GM18861 (cell line): ENCODE measurements around the gene UBASH3A.
"Not testable (repeated sequence)": the region's sequence is repeated elsewhere in the genome, so short reads cannot be mapped to it uniquely, and the experiment has no call there.

Experiments used
- ATAC-seq: cut with Tn5 transposase; IDR thresholded peaks from one replicate; pipeline ENCODE4 v1.9.1; 2021; ENCODE audit not compliant: unreplicated experiment

UBASH3A gene

GRCh38 chr21:42465008-42465802 is 61.5 kb downstream of the UBASH3A start:
- peak; percentile 30 for ATAC-seq

GRCh38 chr21:42465803-42466127 is 62.1 kb downstream of the UBASH3A start:
- peak; percentile 8 for ATAC-seq

DNA sequence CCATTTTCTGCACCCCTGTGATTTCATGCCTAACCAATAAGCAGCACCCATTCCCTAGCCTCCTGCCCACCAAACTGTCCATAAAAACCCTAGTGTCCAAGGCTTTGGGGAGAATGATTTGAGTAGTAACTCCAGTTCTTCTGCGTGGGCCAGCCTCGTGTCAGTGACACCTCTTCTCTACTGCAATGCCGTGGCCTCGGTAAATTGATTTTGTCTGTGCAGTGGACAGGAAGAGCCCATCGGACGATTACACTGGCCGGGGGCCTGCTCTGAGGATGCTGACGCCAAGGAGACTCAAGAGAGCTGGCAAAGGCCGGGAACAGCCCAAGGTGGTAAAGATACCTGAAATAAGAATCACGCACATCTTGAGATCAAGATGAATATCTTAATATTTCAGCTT is 63.0 kb downstream of the UBASH3A start:
- ATAC-seq, result no peak

- ATAC-seq, result no peak
These were observed 63.7 kb downstream of the UBASH3A start for GRCh38 chr21:42467140-42467983.

- no peak for ATAC-seq
These were observed 64.9 kb downstream of the UBASH3A start for GRCh38 chr21:42468491-42469131.

GRCh38 chr21:42469272-42469671 is 65.6 kb downstream of the UBASH3A start:
- no peak for ATAC-seq

DNA sequence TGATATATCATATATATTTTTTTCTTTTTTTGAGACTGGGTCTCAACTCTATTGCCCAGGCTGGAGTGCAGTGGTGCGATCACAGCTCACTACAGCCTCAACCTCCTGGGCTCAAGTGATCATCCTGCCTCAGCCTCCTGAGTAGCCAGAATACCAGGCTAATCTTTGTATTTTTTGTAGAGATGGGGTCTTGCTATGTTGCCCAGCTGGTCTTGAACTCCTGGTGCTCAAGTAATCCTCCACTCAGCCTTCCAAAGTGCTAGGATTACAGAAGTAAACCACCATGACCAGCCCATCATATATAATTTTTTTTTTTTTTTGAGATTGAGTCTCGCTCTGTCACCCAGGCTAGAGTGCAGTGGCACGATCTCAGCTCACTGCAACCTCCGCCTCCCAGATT is 66.0 kb downstream of the UBASH3A start:
- not testable (repeated sequence) for ATAC-seq

GRCh38 chr21:42471206-42471605 is 67.5 kb downstream of the UBASH3A start:
- no peak for ATAC-seq

- no peak for ATAC-seq
These were observed 68.1 kb downstream of the UBASH3A start for GRCh38 chr21:42471716-42472330.

DNA sequence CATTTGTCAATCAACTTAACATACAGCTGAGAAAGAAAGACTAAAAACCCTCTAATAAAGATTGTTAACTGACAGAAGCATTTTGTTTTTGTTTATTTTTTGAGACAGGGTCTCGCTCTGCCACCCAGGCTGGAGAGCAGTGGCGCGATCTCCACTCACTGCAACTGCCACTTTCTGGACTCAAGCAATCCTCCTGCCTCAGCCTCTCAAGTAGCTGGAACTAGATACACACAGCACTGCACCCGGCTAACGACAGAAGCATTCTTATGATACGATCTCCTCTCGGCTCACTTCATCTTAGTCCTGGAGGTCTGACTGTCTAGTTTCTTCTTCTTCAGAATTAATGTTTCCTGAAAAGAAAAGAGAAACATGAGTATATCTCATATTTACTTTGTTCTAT is 68.8 kb downstream of the UBASH3A start:
- ATAC-seq, result no peak

GRCh38 chr21:42473498-42474042 is 69.9 kb downstream of the UBASH3A start:
- ATAC-seq, result no peak

DNA sequence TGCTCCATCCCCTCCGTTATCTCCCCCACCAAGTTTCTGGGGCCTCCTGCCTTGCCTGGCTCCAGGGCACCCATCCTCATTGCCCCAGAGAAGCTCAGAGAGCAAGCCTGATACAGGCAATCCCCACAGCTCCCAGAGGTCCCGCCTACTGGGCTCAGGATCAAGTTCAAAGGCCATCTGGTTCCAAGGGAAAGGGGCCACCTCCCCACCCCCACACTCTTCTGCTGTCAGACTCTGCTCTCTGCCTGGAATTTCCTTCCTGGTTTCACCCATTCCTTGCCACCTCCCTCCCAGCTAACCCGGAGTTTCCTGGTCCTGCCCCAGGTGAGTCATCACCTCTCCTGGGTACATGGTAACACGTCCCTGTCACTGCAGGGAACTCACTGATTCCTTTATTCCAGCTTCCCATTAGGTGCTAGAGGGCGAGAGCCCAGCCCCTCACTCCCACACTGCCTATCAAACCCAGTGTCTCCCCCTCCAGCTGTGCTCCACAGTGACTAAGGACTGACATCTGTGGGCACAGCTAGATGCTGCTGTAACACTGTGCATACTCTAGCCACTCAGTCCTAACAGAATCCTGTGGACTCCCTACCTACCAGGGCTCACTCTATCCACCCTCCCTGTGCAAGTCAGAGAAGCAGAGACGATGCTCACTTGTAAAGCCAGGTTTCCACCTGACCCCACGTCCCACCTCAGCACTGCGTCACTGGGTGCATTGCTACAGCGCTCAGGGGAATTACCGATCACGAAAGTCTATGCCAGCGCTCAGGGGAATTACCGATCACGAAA is 70.5 kb downstream of the UBASH3A start:
- ATAC-seq, result peak; percentile 61

DNA sequence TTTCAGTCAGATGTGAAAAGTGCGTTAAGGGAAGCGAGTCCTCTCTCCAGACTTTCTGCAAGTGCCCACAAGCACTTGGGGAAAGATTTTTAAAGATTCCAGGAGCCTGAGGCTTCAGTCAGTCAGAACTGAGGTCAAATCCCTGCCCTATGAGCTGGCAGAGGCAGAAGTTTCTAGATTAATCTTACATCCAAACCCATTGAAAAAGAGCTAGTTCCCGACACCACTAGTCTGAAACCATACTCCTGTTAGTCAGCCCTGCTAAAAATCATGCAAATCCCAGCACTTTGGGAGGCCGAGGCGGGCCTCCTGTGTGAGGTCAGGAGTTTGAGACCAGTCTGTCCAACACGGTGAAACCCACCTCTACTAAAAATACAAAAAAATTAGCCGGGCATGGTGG is 71.3 kb downstream of the UBASH3A start:
- no peak for ATAC-seq

DNA sequence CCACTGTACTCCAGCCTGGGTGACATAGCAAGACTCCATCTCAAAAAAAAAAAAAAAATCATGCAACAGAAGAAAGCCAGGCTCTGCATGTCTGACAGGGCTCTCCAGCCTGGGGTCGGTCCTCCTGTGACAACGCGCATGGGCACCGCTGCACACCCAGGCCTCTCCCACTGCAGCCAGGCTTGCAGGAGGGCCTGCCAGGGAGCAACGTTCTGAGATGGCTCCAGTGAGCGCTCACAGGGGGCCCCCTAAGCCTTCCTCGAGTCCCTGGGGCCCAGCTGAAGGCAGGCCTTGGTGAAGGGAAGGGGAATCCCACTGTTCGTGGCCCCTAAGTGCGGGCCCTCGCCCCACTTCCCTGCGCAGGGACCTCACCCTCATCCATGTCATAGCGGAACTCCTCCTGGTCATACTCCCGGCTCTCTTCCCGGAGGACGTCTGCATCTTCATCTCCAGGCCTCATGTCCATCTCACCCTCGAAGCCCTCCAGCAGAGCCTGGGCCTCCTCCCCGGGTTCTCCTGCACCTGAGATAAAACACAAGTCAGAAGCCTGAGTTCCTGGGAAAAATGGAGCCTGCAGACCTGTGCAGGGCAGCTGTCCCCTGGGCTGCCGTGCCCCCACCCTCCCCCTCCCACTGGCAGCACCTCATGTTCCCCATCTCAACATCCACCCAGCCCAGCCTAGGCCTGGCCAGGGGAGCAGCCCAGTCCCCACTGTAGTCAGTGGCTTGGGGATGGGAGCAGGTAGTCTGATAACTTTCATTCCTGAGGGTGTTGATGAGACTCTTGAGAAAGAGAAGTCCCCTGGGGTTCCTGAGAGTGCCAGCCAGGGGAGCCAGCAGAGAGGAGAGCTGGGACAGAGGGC is 72.1 kb downstream of the UBASH3A start:
- no peak for ATAC-seq

DNA sequence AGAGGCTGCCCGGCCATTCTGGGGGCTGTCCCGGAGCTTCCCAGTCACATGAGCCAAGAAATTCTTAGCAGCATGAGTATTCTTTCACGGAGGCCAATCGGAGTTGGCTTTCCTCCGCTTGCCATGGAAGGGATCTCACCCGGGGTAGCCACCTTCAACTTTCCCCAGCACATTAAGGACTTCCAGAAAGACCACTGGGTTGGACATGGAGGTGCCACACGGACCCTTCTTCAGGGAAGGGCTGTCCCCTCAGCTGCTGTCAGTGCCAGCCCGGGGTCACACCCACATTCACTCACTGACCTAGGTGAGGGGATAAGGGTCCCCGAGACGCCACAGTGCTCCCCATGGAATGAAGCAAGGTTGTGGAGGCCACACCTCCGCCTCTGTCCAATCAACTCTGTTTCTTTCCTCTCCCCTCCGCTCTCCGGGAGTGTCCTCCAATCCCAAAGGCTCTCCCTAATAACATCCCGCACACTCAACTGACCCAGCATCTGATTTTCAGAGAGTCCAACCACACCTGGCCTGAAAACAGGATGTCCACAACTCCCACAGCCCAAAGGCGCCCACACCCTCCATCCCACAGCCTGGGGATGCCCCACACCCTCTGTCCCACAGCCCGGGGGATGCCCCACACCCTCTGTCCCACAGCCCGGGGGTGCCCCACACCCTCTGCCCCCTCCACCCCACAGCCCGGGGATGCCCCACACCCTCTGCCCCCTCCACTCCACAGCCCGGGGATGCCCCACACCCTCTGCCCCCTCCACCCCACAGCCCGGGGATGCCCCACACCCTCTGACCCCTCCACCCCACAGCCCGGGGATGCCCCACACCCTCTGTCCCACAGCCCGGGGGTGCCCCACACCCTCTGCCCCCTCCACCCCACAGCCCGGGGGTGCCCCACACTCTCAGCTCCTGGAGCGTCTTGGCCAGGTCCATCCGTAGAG is 73.0 kb downstream of the UBASH3A start:
- ATAC-seq, result no peak

DNA sequence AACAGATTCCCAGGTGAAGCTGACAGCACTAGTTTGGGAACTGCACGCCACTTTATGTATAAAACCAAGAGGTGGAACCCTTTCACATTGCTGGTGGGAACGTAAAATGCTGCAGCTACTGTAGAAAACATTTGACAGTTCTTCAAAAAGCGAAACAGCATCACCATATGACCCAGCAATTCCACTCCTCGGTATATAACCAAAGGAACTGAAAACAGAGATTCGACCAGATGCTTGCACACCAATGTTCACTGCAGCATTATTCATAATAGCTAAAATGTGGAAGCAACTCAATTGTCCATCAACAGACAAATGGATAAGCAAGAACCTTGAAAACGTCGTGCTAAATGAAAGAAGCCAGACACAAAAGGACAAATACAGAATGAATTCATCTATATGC is 74.8 kb downstream of the UBASH3A start:
- ATAC-seq, result no peak

DNA sequence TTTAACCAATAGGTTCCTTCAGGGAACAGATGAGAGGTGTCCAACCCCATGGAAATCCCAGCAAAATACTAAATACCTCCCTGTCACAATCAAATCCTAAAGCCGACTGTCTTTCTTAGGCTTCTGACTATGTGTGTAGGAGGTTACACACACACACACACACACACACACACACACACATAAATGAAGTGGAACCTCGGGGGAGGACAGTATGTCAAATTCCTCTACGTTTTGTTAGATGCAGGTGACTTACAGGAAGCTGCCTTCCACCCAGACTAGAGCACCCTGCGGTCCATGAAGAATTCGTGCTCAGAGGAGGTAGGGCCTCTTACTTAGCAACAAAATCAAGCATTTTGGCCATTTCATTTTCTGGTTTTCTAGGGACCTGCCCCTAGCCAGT is 75.9 kb downstream of the UBASH3A start:
- ATAC-seq, result no peak

DNA sequence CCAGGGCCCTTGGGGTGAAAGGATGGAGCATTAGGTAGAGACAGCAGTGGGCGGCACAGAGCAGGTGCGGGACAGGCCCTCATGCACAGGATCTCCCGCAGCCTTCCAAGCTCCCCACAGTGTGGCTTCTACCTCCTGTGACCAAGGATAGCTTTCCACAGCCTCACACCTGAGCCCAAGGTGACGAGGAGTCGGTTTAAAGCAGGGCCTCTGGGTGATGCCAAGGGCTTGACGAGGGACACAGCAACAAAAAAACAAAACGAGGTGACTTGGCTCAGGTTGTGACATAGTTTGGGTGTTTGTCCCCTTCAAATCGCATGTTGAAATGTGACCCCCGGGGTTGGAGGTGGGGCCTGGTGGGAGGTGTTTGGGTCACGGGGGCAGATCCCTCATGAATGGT is 77.0 kb downstream of the UBASH3A start:
- ATAC-seq, result no peak
